ENCODE data around the gene AIFM2.

- TF ChIP-seq, protein P1, sequence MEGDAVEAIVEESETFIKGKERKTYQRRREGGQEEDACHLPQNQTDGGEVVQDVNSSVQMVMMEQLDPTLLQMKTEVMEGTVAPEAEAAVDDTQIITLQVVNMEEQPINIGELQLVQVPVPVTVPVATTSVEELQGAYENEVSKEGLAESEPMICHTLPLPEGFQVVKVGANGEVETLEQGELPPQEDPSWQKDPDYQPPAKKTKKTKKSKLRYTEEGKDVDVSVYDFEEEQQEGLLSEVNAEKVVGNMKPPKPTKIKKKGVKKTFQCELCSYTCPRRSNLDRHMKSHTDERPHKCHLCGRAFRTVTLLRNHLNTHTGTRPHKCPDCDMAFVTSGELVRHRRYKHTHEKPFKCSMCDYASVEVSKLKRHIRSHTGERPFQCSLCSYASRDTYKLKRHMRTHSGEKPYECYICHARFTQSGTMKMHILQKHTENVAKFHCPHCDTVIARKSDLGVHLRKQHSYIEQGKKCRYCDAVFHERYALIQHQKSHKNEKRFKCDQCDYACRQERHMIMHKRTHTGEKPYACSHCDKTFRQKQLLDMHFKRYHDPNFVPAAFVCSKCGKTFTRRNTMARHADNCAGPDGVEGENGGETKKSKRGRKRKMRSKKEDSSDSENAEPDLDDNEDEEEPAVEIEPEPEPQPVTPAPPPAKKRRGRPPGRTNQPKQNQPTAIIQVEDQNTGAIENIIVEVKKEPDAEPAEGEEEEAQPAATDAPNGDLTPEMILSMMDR (IDR thresholded peaks at IDR 0.05; ENCODE audit: borderline replicate concordance, extremely low read depth, low read length, poor library complexity, severe bottlenecking): no peak
- no peak for TF ChIP-seq EZH2 (IDR thresholded peaks at IDR 0.05; ENCODE audit: borderline replicate concordance, low read depth, low read length, severe bottlenecking)
Measured at GRCh38 chr10:70139151-70139996, 6.7 kb upstream of the AIFM2 start.

Measured in DND-41 (cell line).